Common myeloid progenitor, CD34-positive (primary cell): ENCODE data around the gene HLA-DOA.

Experiments used
- CTCF ChIA-PET: fragments of 350-600 bp; sonication (Branson Sonifier 250); formaldehyde crosslinking; loops from one replicate; lab custom pipeline; 2021; ENCODE audit warnings: antibody characterized with exemption; lab: Charles Lee
- POLR2A ChIA-PET: fragments of 350-600 bp; sonication (Branson Sonifier 250); formaldehyde crosslinking; loops from one replicate; lab custom pipeline; 2021; ENCODE audit warnings: antibody characterized with exemption; lab: Charles Lee
- DNase-seq, 3 donors: peaks; one replicate each; pipeline versions ENCODE4 v3.0.0 to v3.0.0-alpha.2; 2013
- H3K27ac ChIP-seq, 2 experiments: 1 replicate in 1 of 2; 2 replicates in 1 of 2; pipeline ENCODE4 v1.7.0; 2013; ENCODE audit warnings: inconsistent platforms in 2 of 2, low read length in 2 of 2, mild to moderate bottlenecking in 2 of 2, low read depth in 1 of 2, moderate library complexity in 1 of 2; ENCODE audit not compliant: severe bottlenecking in 2 of 2, insufficient read depth in 1 of 2, poor library complexity in 1 of 2
- H3K27me3 ChIP-seq, 5 experiments: replicated peaks in 2 of 5; 1 replicate in 3 of 5; 2 replicates in 2 of 5; pipeline versions ENCODE4 v1.6.1 to v1.7.0; 2013; ENCODE audit warnings: low read length in 4 of 5, mild to moderate bottlenecking in 2 of 5, moderate library complexity in 2 of 5, inconsistent platforms in 1 of 5; ENCODE audit not compliant: insufficient read depth in 5 of 5, control insufficient read depth in 4 of 5
- H3K36me3 ChIP-seq, 4 experiments: 1 replicate in 2 of 4; 2 replicates in 2 of 4; pipeline versions ENCODE4 v1.6.1 to v1.7.0; 2013; ENCODE audit warnings: low read length in 3 of 4, control low read depth in 1 of 4, mild to moderate bottlenecking in 1 of 4; ENCODE audit not compliant: control insufficient read depth in 4 of 4, insufficient read depth in 4 of 4
- H3K4me1 ChIP-seq, 4 experiments: 1 replicate in 3 of 4; 2 replicates in 1 of 4; pipeline versions ENCODE4 v1.6.1 to v1.7.1; 2013; ENCODE audit warnings: low read length in 3 of 4, mild to moderate bottlenecking in 3 of 4, control low read depth in 1 of 4, inconsistent platforms in 1 of 4, moderate library complexity in 1 of 4; ENCODE audit not compliant: control insufficient read depth in 4 of 4, insufficient read depth in 4 of 4; ENCODE audit errors: control extremely low read depth in 1 of 4
- H3K4me3 ChIP-seq, 7 experiments: 1 replicate in 4 of 7; 2 replicates in 3 of 7; pipeline versions ENCODE4 v1.5.1 to v1.7.0; 2013; ENCODE audit warnings: mild to moderate bottlenecking in 7 of 7, low read length in 6 of 7, moderate library complexity in 6 of 7, inconsistent platforms in 2 of 7, low read depth in 2 of 7, control low read depth in 1 of 7; ENCODE audit not compliant: insufficient read depth in 4 of 7, control insufficient read depth in 1 of 7; ENCODE audit errors: extremely low read depth in 1 of 7
- H3K9me3 ChIP-seq, 5 experiments: 1 replicate in 4 of 5; 2 replicates in 1 of 5; pipeline versions ENCODE4 v1.6.1 to v1.7.1; 2013; ENCODE audit warnings: low read length in 4 of 5, mild to moderate bottlenecking in 2 of 5, inconsistent platforms in 1 of 5, low read depth in 1 of 5, moderate library complexity in 1 of 5; ENCODE audit not compliant: control insufficient read depth in 4 of 5, insufficient read depth in 2 of 5; ENCODE audit errors: control extremely low read depth in 1 of 5
- WGBS: methylation state at CpG from one replicate; pipeline ENCODE4 v1.1.5; 2013; ENCODE audit not compliant: insufficient coverage; 5-methylcytosine and 5-hydroxymethylcytosine counted together

HLA-DOA gene

GRCh38 chr6:33017694-33018353 lies 8.4 kb upstream of the HLA-DOA start:
- 94% methylated on average over 3 of the region's 3 CpGs for WGBS
- CTCF ChIA-PET = interaction anchor here (0.6 to 7.6 kb wide), 16 partner anchors 10 to 231 kb away, joined by 3 to 99 read pairs (median 4); partner anchors contain the start of genes HLA-DPA1 and HLA-DPB1
- POLR2A ChIA-PET = interaction anchor here (2.2 kb wide), 1 partner anchor 11 kb away, joined by 6 read pairs; no protein-coding TSS in a partner anchor
- Histone ChIP-seq H3K27ac (peak overlapping the region in 1 of 2 experiments; percentile 76), H3K4me3 (no peak overlapping the region), H3K9me3 (no peaks in the 10 kb centered on the region), H3K27me3 (no peaks in the 10 kb centered on the region), H3K36me3 (no peaks in the 10 kb centered on the region), H3K4me1 (peaks cover 21 to 33% (median 31%) of the 10 kb centered on the region in 4 experiments)
- DNase-seq = no peak

GRCh38 chr6:33017018-33017417 lies 7.6 kb upstream of the HLA-DOA start:
- CTCF ChIA-PET = interaction anchor here (0.8 to 7.6 kb wide), 11 partner anchors 15 to 107 kb away, joined by 3 to 99 read pairs (median 4); partner anchors contain the start of genes HLA-DPA1 and HLA-DPB1
- H3K27me3 ChIP-seq = no peaks in the 10 kb centered on the region

GRCh38 chr6:33015798-33016197 lies 6.4 kb upstream of the HLA-DOA start:
- peaks cover 21 to 33% (median 31%) of the 10 kb centered on the region in 4 experiments for H3K4me1 ChIP-seq
- no peaks in the 10 kb centered on the region for H3K27me3 ChIP-seq
- DNase-seq = no peak
- ChIA-PET CTCF (interaction anchor here (0.7 to 7.6 kb wide), 18 partner anchors 13 to 233 kb away, joined by 3 to 99 read pairs (median 6); partner anchors contain the start of genes HLA-DPA1 and TAP2), POLR2A (interaction anchor here (0.7 kb wide), 1 partner anchor 162 kb away, joined by 3 read pairs; the partner anchor contains the start of gene TAP1)
- no peaks in the 10 kb centered on the region for H3K36me3 ChIP-seq
- 92% methylated on average over 11 of the region's 11 CpGs for WGBS
- H3K9me3 ChIP-seq = no peaks in the 10 kb centered on the region
- H3K27ac ChIP-seq = no peak overlapping the region
- H3K4me3 ChIP-seq = no peak overlapping the region

More at GRCh38 chr6:33017018-33017417, 7.6 kb upstream of the HLA-DOA start:
- no peaks in the 10 kb centered on the region for H3K36me3 ChIP-seq
- 71% methylated on average over 2 of the region's 4 CpGs for WGBS
- H3K4me3 ChIP-seq = no peak overlapping the region
- no peak for DNase-seq
- H3K4me1 ChIP-seq = peaks cover 21 to 33% (median 31%) of the 10 kb centered on the region in 4 experiments
- no peaks in the 10 kb centered on the region for H3K9me3 ChIP-seq
- H3K27ac ChIP-seq = no peak overlapping the region
- POLR2A ChIA-PET = interaction anchor here (0.7 to 1.0 kb wide), 2 partner anchors 12 to 61 kb away, joined by 3 read pairs; no protein-coding TSS in a partner anchor

DNA sequence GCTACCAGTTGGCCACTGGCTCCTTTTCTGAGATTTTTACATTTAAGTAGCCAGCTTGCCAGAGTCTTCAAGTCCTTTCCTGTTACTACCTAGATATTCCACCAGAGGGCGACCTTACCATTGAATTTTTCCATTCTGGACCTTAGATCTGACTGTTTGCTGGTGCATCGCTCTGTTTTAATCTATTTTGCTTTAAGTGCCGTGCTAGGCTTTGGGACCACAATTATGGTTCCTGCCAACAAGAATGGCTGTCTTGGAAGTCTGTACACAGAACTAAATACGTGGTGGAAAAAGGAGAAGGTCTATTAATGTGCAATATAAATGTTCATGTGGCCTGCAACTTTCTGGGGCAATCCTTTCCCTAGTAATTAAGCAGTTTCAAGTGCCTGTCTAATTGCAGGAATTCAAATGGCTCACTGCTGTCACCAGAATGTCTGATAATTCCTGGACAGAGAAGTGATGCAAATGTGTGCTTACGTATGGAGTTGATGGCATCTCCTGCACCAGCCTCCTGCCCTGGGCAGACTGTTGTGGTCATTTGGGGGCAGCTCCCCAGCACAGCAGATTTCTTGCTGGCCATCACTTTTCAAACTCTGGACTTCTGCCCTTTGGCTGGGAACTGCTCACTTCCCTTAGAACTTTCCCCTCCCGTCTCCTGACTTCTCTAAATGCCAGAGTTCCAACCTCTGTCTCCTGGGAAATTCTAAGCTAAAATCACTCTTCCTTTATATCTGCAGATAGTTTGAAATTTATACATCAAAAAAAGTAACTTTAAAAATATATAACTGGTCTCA lies 5.6 kb upstream of the HLA-DOA start:
- POLR2A ChIA-PET = no interaction called here
- peak; percentile 89 to 95 (median 92) for DNase-seq
- Histone ChIP-seq H3K36me3 (no peaks in the 10 kb centered on the region), H3K27ac (no peak overlapping the region), H3K4me1 (peaks cover 19 to 30% (median 28%) of the 10 kb centered on the region in 4 experiments), H3K9me3 (no peaks in the 10 kb centered on the region), H3K27me3 (no peaks in the 10 kb centered on the region), H3K4me3 (peak overlapping the region in 1 of 7 experiments; percentile 26)
- CTCF ChIA-PET = interaction anchor here (0.7 to 7.6 kb wide), 25 partner anchors 13 to 233 kb away, joined by 3 to 99 read pairs (median 6); partner anchors contain the start of genes HLA-DPA1, HLA-DPB1 and TAP2
- WGBS = 36% methylated on average over 6 of the region's 6 CpGs

GRCh38 chr6:33013608-33014007 lies 4.2 kb upstream of the HLA-DOA start:
- CTCF ChIA-PET = interaction anchor here (0.7 to 7.6 kb wide), 14 partner anchors 14 to 159 kb away, joined by 3 to 99 read pairs (median 6); partner anchors contain the start of genes HLA-DPA1 and HLA-DPB1
- no peaks in the 10 kb centered on the region for H3K27me3 ChIP-seq
- H3K36me3 ChIP-seq = no peaks in the 10 kb centered on the region
- H3K4me1 ChIP-seq = peaks cover 15 to 28% (median 23%) of the 10 kb centered on the region in 4 experiments
- POLR2A ChIA-PET = no interaction called here
- no peak overlapping the region for H3K4me3 ChIP-seq
- WGBS = 93% methylated on average over 3 of the region's 4 CpGs
- DNase-seq = no peak
- H3K9me3 ChIP-seq = no peaks in the 10 kb centered on the region
- no peak overlapping the region for H3K27ac ChIP-seq

DNA sequence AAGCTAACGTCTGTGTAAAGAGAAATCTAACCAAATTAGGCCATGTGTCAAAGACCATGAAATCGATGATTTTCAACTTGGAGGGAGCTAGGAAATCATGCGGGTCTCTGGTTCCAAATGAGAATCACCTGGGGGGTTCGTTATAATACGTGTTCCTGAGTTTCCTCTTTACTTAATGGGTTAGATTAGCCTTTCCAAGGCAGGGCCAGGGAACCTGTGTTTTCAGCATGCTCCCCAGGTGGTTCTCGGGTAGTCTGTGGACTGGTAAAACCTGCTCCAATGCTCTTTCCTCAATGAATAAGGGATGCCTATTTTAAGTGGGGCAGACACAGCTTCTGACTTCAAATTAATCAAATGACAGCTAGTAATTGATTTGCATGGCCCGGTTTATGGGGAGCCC lies 965 bp upstream of the HLA-DOA start:
- Histone ChIP-seq H3K27me3 (no peaks in the 10 kb centered on the region), H3K9me3 (no peaks in the 10 kb centered on the region), H3K36me3 (peaks cover 0 to 13% (median 1%) of the 10 kb centered on the region in 4 experiments), H3K27ac (no peak overlapping the region), H3K4me3 (no peak overlapping the region), H3K4me1 (peaks cover 5 to 21% (median 11%) of the 10 kb centered on the region in 4 experiments)
- DNase-seq = no peak
- ChIA-PET POLR2A (no interaction called here), CTCF (interaction anchor here (1.0 to 1.8 kb wide), 12 partner anchors 10 to 251 kb away, joined by 3 to 11 read pairs (median 4); partner anchors contain the start of gene HLA-DPA1)
- 92% methylated on average over 7 of the region's 7 CpGs for WGBS
